ENCODE results near the gene KRT3.

Gene KRT3

DNA sequence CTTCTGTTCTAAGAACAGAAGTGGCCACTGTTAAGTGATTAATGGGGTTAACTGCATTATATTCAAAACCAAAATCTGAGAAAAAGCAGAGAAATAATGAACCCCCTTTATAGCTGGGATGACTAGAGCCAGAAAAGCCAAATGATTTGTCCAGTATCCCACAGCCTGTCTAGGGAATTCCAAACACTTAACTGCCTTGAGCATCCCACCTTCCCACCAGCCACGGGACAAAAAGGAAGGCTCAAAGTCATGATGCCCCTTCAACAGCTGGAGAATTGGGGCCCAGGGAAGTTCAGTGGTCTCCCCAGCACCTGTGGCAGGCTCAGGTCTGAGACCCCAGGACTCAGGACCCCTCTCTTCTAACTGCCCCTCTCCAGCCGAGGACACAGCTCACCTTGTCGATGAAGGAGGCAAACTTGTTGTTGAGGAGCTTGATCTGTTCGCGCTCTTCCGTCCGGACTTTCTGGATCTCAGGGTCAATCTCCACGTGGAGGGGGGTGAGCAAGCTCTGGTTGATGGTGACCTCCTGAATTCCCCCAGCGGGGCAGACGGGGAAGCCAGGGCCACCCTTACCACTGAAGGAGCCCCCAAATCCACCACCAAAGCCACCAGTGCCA, 17.4 kb upstream of the KRT3 start:
- no peak for DNase-seq

- no peak for DNase-seq
Observed at GRCh38 chr12:52812749-52813148, 16.8 kb upstream of the KRT3 start.

DNA sequence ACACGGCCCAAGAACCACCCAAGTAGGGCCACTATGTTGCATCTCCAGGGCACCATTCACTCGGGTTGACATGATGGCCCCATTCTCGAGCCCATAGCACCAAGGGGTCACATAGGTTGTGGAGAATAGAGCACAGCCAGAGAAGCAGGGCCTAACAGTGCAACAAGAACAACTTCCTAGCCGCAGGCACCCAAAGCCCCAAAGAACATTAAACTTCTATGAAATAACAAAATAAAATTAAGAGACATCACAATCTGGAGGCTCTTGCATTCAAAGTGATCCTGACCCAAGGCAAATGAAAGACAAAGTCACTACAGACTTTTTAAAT, 16.1 kb upstream of the KRT3 start:
- DNase-seq: no peak

GRCh38 chr12:52811191-52812072, 15.5 kb upstream of the KRT3 start:
- DNase-seq: no peak

GRCh38 chr12:52810554-52810953, 14.6 kb upstream of the KRT3 start:
- no peak for DNase-seq

GRCh38 chr12:52809166-52809565, 13.2 kb upstream of the KRT3 start:
- no peak for DNase-seq

- DNase-seq: no peak
Observed at GRCh38 chr12:52808573-52809160, 12.8 kb upstream of the KRT3 start.

DNA sequence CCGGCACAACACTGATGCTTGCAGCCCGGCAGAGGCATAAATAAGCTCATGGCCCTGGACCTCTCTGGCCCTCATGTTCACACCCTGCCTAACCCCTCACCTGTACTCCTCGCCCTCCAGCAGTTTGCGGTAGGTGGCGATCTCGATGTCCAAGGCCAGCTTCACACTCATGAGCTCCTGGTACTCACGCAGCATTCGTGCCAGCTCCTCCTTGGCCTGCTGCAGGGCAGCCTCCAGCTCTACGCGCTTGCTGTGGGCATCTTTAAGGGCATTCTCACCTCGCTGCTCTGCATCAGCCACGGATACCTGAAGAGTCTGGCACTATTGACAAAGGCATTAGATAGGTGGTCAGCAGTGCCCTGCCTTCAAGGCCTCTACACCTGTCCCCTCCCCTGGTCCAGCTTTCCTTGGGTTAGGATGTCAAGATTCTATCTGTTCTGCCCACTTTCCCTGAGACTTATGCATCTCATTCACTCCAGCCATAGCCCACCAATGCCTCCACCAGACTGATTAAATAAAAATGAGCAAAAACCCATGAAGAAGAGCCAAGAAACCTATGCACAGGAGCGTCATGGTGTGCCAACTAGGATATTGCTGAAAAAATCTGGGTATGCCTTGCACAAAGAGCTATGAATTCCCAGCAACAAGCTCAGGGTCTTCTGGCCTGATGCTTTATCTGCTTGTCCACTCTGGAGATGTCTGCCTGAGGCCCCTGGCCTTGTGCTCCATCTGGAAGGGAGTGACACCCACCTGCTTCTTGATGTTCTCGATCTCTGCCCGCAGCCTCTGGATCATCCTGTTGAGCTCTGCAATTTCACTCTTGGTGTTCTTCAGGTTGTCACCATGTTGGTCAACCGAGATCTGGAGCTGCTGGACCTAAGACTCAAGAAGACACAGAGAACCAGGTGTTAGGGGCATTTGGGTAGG, 11.9 kb upstream of the KRT3 start:
- no peak for DNase-seq

GRCh38 chr12:52806821-52807543, 11.1 kb upstream of the KRT3 start:
- DNase-seq: no peak

- DNase-seq: no peak
Observed at GRCh38 chr12:52806169-52806811, 10.4 kb upstream of the KRT3 start.

DNA sequence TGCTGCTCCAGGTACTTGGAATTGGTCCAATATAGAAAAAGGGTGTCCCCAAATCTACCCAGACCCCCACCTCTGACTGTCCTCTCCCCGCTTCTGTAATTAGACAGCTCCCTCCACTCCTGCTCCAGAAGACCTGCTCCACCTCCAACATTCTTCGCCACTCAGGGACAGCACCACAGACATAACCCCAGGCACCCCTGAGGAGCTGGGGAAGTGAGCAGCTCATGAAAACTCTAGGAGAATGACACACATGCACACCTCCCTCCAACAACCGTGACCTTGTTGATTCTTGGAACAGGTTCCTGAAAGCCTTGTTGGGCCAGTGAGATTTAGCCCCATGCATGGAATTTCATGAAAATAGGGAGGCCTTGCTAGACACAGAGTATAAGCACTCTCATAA, 9.8 kb upstream of the KRT3 start:
- DNase-seq: no peak

DNA sequence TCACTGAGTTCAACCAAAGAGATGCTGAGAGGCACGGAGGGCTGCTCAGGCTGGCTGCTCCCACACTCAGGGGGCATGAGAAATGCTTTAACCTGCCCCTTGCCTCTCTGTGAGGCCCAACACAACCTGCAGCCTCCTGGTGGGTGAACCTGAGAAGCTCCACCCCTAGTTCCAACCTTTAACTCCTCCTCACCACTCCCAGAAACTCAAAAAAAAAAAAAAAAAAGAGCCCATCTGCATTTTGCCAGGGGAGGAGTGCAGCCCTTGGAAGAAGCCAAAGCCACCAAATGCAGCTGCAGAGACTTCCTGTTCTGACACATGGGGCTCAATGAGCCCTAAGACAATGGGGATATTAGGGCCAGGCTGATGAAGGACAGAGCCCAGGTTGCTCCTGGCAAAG, 9.1 kb upstream of the KRT3 start:
- DNase-seq: no peak

GRCh38 chr12:52802442-52802841, 6.5 kb upstream of the KRT3 start:
- no peak for DNase-seq

DNA sequence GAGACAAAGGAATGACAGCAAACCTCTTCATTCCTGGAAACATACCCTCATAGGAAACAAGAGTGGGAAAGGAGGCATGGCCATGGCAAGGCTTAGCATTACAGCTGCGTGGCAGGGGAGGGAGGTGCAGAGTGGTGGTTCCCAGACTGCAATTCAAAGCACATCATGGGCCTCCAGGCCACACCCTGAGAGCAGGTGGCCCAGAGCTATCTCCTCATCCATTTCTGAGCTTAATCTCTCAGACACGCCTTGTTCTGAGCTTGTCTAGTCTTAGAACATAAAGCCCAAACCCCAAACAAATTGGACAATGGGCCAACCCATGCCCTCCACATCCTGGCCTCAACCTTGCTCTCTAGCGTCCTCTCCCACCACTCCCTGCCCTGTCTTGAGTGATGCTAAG, 5.9 kb upstream of the KRT3 start:
- no peak for DNase-seq

- DNase-seq: peak; percentile 15
Observed at GRCh38 chr12:52800259-52800917, 4.5 kb upstream of the KRT3 start.

DNA sequence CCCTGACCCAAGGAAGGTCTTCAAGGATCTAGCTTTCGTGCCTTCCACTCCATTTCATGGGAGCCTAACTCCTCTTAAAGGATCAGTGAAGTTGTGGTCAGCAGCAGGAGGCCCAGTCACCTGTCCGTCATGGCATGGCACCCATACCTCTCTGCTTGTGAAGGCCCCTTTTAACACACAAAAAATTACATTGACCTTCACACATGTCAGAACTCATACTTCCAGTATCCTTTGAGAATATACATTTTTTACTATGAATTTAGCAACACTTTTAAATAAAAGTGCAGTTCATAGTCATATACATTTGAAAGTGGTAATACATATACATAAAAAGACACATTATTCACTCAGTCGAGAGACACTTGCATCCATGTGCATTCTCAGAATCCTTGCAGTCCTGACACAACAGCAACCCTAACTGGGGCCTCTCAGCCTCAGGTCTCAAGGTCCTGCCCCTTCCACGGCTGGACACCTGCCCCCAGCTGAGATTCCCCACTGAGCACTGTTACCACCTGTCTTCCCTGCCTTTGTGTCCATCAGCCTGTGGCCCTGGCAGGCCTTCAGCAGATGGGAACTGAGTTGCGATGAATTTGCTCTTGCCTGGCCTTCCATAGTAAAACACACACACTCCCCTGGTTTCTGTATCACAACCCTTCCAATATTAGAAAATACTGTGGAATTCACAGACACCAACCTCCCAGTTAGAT, 3.7 kb upstream of the KRT3 start:
- no peak for DNase-seq

GRCh38 chr12:52798671-52799504, 3.0 kb upstream of the KRT3 start:
- no peak for DNase-seq

DNA sequence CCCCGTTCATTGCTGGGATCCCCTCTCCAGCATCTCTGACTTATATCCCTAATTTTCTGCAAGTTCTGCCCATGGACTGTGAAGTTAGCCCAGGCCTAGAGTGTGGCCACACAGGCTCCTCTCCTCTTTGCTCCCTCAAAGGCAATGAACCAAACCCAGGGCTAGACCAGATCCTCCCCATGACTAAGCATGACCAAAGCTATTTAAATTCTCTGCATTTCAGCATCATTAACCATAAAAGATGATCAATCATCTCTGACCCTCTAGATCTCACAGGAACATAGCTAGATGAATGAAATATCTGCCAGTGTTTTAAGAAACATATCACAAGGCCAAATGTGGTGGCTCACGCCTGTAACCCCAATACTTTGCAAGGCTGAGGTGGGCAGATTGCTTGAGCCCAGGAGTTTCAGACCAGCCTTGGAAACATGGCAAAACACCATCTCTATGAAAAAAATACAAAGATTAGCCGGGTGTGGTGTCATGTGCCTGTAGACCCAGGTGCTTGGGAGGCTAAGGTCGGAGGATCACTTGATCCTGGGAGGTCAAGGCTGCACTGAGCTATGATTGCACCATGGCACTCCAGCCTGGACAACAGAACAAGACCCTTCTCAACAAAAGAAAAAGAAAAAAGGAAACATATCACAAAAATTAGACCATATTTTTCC, 2.2 kb upstream of the KRT3 start:
- no peak for DNase-seq

DNA sequence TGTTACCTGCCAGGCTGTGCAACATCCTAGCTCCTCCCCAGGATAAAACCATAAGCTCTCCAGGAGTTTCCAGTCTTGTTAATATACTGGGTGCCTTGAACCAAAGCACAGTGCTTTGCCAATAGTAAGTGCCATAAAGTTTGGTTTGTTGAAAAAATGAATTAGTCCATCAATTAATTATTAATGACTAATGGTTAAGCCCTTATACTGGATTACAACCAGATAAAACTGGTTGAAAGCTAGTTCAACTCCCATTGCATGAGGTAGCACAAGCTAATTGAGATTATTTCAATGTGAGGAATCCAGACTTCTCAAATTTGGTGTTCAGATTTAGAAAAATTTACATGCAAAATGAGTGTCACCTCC, 1.6 kb upstream of the KRT3 start:
- DNase-seq: no peak

Measured in NCI-H774 (cell line).